HL-60 (cell line): ENCODE measurements around the gene RASGRP2.

Source experiments
- CTCF ChIP-seq: IDR thresholded peaks from one replicate; pipeline ENCODE4 v1.5.1; 2011; ENCODE audit warnings: low read length, control low read depth, inconsistent platforms; ENCODE audit not compliant: insufficient read depth
- REST ChIP-seq: IDR thresholded peaks from 2 replicates; pipeline ENCODE4 v1.6.1; 2012; ENCODE audit warnings: low read depth; ENCODE audit not compliant: insufficient replicate concordance

GRCh38 chr11:64778223-64778472 lies 34.2 kb upstream of the RASGRP2 start:
- TF ChIP-seq CTCF (no peak), REST (no peak)
